ENCODE measurements around the gene NFASC.
A peak's percentile ranks its signal among the peaks of the same experiment; 100 is the strongest.

DNA sequence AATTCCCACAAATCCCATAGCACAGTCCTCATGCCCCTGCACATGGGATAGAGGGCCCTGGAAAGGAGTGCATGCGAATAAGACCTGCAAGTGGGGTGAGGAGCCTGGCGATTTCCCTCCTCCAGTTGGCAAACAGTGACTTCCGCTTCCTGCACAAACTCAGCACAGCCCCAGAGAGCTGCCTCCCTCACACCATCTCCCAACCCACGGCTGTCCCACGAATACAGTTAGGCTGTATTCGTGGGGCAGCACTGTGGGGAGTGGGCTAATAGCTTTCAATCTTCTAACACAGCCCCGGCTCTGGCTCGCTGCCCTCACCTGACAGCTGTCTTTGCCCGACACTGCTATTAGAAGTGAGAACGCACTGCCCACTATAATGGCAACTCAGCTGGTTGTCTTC lies 144.1 kb downstream of the NFASC start:
- TF ChIP-seq POLR2AphosphoS5 (IDR thresholded peaks at IDR 0.05; ENCODE audit: low read depth, low read length): no peak
- TF ChIP-seq POU2F2 (IDR thresholded peaks at IDR 0.05; ENCODE audit: low read depth, low read length): no peak
- no peak for TF ChIP-seq POLR2A (IDR thresholded peaks at IDR 0.05; ENCODE audit: low read depth, low read length)
- TF ChIP-seq PAX5 (IDR thresholded peaks at IDR 0.05; ENCODE audit: insufficient read depth, low read length, severe bottlenecking): no peak
- TF ChIP-seq SPI1 (IDR thresholded peaks at IDR 0.05; ENCODE audit: low read depth, low read length): peak; percentile 38; the same call in 1 of the 2 replicates
